DMS153 treated with DMSO at 0.1 percent for 48 hours (cell line): ENCODE results near the gene DYRK2.

Source experiments
- DNase-seq: peaks from one replicate; lab custom pipeline; 2025; ENCODE audit not compliant: unreplicated experiment; lab: John Stamatoyannopoulos, UW

The DYRK2 gene

GRCh38 chr12:67701121-67701520 lies 52.6 kb downstream of the DYRK2 start:
- DNase-seq: no peak

- DNase-seq: no peak
Measured at GRCh38 chr12:67702136-67702535, 53.6 kb downstream of the DYRK2 start.

- no peak for DNase-seq
Measured at GRCh38 chr12:67704071-67704470, 55.5 kb downstream of the DYRK2 start.

GRCh38 chr12:67705394-67706370 lies 57.1 kb downstream of the DYRK2 start:
- no peak for DNase-seq

GRCh38 chr12:67709367-67709954 lies 60.9 kb downstream of the DYRK2 start:
- no peak for DNase-seq

GRCh38 chr12:67710582-67710981 lies 62.0 kb downstream of the DYRK2 start:
- no peak for DNase-seq

- no peak for DNase-seq
Measured at GRCh38 chr12:67712011-67712410, 63.5 kb downstream of the DYRK2 start.

- no peak for DNase-seq
Measured at GRCh38 chr12:67714648-67715047, 66.1 kb downstream of the DYRK2 start.
